Right atrium auricular region (tissue), 2 donors: Measurements from ENCODE around the gene TACC3. TPM values are rescaled to one million over a fixed set of nuclear protein-coding genes. Genes with fewer than 3 reads are reported as not detected.

Source experiments
- DNase-seq: peaks from one replicate; pipeline ENCODE4 v3.0.0-alpha.2; 2019; ENCODE audit warnings: low spot score
- H3K27ac ChIP-seq, 2 donors: fragments of 200-600 bp; sonication (generic); 1 replicate in 1 of 2; 2 replicates in 1 of 2; pipeline ENCODE4 v1.5.1; 2016 to 2019
- H3K27me3 ChIP-seq, 2 donors: fragments of 200-600 bp; sonication (generic); one replicate each; pipeline versions ENCODE4 v1.5.1 to v1.6.0; 2017 to 2019
- H3K36me3 ChIP-seq: fragments of 200-600 bp; sonication (generic); one replicate; pipeline ENCODE4 v1.5.1; 2016
- H3K4me1 ChIP-seq, 2 donors: fragments of 200-600 bp; sonication (generic); one replicate each; pipeline versions ENCODE4 v1.5.1 to v1.6.0; 2017 to 2019
- H3K4me3 ChIP-seq, 2 donors: fragments of 200-600 bp; sonication (generic); 1 replicate in 1 of 2; 2 replicates in 1 of 2; pipeline ENCODE4 v1.5.1; 2017 to 2019; ENCODE audit warnings: mild to moderate bottlenecking in 1 of 2, moderate library complexity in 1 of 2
- H3K9me3 ChIP-seq, 2 donors: fragments of 200-600 bp; sonication (generic); one replicate each; pipeline ENCODE4 v1.5.1; 2019
- total RNA-seq, 2 donors: library from RNA; depleted of rRNA; stranded (reverse); fragments of >200 nt; gene quantifications; one replicate each; pipeline ENCODE4 v1.1.0, GENCODE V29; 2016
- TF ChIP-seq, protein P1 (sequence below), 2 donors: fragments of 200-600 bp; sonication (generic); IDR thresholded peaks; one replicate each; pipeline ENCODE4 v1.5.1; 2019; ENCODE audit warnings: antibody characterized with exemption in 2 of 2

Gene TACC3
- total RNA-seq, 2 donors from 2014 or later, result 3.7 to 5.3 TPM

DNA sequence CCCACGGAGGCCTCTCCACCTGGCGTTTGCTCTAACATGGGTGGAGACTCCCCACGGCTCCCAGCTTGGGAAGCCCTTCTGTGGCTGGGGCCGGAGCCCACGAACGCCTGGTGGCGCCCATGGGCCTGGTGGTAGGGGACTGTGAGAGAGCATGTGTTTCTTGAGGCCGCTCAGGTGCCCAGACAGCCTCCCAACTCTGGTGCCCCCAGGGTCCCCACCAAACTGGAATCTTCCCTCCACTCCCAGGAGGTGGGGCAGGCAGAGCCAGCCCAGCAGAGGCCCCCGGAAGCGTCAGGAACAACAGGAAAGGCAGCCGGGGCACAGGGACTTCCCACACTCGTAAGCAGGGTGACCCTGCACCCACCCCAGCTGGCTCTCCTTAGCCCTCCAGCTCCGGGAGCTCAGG, 38.5 kb downstream of the TACC3 start:
- TF ChIP-seq, protein P1, sequence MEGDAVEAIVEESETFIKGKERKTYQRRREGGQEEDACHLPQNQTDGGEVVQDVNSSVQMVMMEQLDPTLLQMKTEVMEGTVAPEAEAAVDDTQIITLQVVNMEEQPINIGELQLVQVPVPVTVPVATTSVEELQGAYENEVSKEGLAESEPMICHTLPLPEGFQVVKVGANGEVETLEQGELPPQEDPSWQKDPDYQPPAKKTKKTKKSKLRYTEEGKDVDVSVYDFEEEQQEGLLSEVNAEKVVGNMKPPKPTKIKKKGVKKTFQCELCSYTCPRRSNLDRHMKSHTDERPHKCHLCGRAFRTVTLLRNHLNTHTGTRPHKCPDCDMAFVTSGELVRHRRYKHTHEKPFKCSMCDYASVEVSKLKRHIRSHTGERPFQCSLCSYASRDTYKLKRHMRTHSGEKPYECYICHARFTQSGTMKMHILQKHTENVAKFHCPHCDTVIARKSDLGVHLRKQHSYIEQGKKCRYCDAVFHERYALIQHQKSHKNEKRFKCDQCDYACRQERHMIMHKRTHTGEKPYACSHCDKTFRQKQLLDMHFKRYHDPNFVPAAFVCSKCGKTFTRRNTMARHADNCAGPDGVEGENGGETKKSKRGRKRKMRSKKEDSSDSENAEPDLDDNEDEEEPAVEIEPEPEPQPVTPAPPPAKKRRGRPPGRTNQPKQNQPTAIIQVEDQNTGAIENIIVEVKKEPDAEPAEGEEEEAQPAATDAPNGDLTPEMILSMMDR (IDR thresholded peaks at IDR 0.05), result no peak
- Histone ChIP-seq H3K9me3 (no peaks in the 10 kb centered on the region), H3K27ac (no peak overlapping the region), H3K36me3 (no peaks in the 10 kb centered on the region), H3K27me3 (no peaks in the 10 kb centered on the region), H3K4me3 (no peak overlapping the region), H3K4me1 (peaks cover 0 to 19% of the 10 kb centered on the region in 2 donors)
- DNase-seq, result no peak

DNA sequence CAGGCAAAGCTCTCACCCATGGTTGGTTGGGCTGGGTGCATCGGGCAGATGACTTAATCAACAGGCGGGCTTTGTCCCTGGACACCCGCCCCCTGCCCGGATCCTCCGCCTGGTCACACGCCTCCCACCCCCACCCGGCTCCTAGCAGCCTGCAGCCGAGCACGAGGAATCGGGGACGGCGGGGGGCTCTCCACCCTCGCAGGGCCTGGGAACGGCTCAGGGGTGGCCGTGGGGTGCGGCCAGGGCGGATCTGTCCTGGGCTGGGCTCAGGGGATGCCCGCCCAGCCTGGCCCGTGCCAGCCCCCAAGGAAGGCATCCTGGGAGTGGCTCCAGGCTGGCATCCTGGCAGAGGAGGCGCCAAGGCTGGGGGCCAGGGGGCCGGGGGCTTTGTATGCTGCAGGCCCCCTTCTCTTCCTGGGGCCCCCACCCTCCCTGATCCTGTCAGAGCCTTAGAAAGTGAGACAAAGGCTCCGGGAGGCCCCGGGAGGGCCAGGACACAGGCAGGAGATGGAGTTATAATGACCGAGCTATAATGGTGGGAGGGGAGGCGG, 39.3 kb downstream of the TACC3 start:
- no peaks in the 10 kb centered on the region for H3K9me3 ChIP-seq
- peaks cover 0 to 19% of the 10 kb centered on the region in 2 donors for H3K4me1 ChIP-seq
- TF ChIP-seq, protein P1 (IDR thresholded peaks at IDR 0.05), result no peak
- H3K27ac ChIP-seq, result no peak overlapping the region
- no peaks in the 10 kb centered on the region for H3K27me3 ChIP-seq
- no peak for DNase-seq
- no peaks in the 10 kb centered on the region for H3K36me3 ChIP-seq
- no peak overlapping the region for H3K4me3 ChIP-seq

DNA sequence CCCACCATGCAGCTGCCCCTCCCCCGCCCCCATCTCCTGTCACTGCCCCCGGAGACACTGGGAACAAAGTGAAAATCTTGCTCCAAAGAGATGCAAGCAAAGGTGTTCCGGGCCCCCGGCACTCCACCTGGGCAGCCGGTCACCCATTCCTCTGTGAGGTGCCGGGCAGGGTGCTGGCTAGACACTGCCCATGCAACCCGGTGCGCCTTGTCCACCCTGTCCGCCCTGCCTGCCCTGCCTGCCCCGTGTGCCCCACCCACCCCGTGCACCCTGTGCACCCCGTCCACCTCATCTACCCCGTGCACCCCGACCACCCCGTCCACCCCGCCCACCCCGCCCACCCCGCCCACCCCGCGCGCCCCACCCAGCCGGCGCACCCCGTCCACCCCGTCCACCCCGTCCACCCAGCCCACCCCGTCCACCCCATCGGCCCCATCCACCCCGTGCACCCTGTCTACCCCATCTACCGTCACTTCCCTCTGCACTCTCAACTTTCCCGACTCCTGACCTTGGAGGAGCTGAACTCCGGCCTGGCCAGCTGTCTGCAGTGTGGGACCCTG, 39.9 kb downstream of the TACC3 start:
- peaks cover 0 to 19% of the 10 kb centered on the region in 2 donors for H3K4me1 ChIP-seq
- no peak overlapping the region for H3K27ac ChIP-seq

DNA sequence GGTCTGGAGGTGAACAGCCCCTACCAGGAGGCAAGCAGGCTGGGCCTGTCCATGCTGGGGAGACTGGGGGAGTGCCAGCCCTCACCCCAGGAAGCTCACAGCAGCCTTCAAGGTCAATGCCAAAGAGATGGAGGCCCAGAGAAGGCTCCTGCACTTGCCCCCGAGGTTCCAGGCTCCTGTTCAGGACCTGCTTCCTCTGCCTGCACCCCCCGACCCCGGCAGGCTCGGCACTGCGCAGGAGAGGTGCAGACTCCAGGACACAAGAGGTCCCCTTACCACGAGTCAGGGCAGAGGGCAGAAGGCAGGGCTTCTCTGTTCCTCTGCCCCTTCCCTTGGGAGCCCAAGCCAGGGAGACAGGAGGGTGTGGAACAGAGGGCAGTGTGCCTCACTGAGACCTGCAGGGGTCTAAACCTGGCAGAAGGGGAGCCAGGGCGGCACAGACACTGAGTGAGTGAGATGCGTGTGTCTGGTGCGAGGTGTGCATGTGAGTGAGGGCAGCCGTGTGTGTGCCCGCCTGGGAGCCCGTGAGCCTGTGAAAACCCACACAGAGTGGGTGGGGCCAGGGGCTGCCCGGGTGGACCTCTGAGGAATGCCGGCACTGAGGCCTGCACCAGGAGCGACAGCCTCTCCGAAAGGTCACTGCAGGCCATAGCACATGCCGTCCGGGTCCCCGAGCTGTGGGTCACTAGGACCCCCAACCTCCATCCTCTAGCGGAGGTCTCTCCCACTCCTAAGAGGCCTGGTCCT, 41.1 kb downstream of the TACC3 start:
- Histone ChIP-seq H3K9me3 (no peaks in the 10 kb centered on the region), H3K27ac (no peak overlapping the region), H3K36me3 (no peaks in the 10 kb centered on the region), H3K4me3 (no peak overlapping the region), H3K4me1 (peaks cover 0 to 28% of the 10 kb centered on the region in 2 donors), H3K27me3 (no peaks in the 10 kb centered on the region)
- DNase-seq, result no peak
- TF ChIP-seq, protein P1 (IDR thresholded peaks at IDR 0.05), result no peak

More for the DNA sequence above, 39.9 kb downstream of the TACC3 start:
- Histone ChIP-seq H3K27me3 (no peaks in the 10 kb centered on the region), H3K4me3 (no peak overlapping the region), H3K36me3 (no peaks in the 10 kb centered on the region), H3K9me3 (no peaks in the 10 kb centered on the region)
- DNase-seq, result no peak
- TF ChIP-seq, protein P1 (IDR thresholded peaks at IDR 0.05), result no peak

DNA sequence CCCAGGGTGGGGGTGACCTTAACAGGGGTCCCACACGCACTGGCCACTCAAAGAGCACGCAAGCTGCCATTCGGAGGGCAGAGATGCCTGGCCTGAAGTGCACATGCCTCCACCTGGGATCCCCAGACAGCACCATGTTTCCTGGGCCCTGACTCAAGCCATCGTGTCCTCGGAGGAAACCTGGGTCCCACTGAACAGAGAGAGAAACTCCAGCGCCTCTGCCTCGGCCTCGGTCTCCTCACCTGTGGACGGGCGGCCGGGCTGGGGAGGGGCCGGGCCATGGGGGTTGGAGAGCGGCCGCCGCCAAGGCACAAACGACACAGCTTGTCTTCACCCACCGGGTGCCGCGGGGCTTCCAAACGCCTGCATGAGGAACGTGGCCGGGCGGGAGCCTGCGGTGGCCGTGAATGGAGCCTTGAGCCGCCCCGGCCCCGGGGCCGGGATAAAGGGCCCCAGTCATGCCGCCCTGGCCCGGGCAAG, 41.8 kb downstream of the TACC3 start:
- no peak overlapping the region for H3K27ac ChIP-seq
- H3K4me1 ChIP-seq, result peaks cover 0 to 28% of the 10 kb centered on the region in 2 donors
- TF ChIP-seq, protein P1 (IDR thresholded peaks at IDR 0.05), result no peak
- peak overlapping the region in 1 of 2 donors; percentile 39 for H3K4me3 ChIP-seq
- no peaks in the 10 kb centered on the region for H3K36me3 ChIP-seq
- no peaks in the 10 kb centered on the region for H3K9me3 ChIP-seq
- no peaks in the 10 kb centered on the region for H3K27me3 ChIP-seq
- DNase-seq, result no peak
